ENCODE data around the gene DEFB131B.
"Not testable (repeated sequence)": the region's sequence is repeated elsewhere in the genome, so short reads cannot be mapped to it uniquely, and the experiment has no call there.

DEFB131B gene, protein sequence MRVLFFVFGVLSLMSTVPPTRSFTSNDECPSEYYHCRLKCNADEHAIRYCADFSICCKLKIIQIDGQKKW

DNA sequence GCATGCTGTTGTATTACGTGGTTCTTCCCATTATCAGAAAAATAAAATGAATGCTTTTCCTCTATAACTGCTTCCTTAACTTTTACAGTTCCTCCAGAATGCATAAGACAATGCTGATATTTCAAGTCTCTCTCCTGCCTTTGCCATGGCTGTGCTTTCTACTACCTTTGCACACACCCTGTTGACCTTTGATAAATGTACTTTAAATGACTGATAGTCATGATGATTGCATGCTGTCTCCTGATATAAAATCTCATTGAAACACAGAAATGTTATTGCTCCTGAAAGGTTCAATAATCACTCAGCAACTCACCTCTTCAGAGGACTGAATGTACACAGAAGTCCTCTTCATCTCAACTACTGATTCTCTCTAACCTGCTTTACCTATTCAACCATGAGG is at the start of gene DEFB131B:
Gene DEFB131B, plus strand, starts transcription at position 395 of the 400 bp plus-strand sequence. Its CDS starts 0 bp downstream, at position 395.
- DNase-seq: not testable (repeated sequence)

DNA sequence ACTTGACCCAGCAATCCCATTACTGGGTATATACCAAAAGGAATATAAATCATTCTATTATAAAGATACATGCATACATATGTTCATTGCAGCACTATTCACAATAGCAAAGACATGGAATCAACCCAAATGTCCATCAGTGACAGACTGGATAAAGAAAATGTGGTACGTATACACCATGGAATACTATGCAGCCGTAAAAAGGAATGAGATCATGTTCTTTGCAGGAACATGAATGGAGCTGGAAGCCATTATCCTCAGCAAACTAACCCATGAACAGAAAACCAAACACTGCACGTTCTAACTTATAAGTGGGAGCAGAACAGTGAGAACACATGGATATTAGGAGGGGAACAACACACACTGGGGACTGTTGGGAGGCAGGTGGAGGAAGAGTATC is 49.0 kb upstream of the DEFB131B start:
- DNase-seq: not testable (repeated sequence)

DNA sequence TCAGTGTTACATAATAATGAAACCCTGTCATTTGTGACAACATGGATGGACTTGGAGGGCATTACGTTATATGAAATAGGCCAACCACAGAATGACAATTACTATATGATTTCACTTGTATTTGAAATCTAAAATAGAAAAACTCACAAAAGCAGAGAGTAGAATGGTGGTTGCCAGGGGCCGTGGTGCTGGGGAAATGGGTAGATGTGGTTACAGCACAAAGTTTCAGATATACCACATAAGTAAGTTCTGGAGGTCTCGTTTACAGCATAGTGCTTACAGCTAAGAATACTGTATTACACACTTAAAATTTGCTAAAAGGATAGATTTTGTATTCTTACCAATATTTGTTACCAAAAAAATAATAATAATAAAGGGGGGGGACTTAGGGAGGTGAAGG is 48.6 kb upstream of the DEFB131B start:
- DNase-seq: not testable (repeated sequence)

DNA sequence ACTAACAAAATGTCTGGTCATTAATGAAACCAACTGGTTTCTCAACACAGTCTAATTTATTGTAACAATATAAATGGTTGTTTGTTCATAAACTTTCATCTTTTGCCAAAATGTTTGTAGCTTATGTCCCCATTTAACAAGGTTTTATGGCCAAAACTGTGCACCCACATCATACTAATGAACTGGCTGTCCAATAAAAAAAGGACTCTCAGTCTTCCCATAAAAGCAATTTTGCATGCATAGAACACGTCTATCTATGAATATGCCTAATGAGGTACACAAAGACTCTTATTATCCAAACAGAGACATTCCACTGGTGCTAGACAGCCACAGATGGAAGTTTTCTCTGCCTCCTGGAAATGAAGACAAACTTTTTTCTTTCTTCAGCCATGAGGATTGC is 45.4 kb upstream of the DEFB131B start, which contains the start of gene DEFB108B:
Gene DEFB108B, plus strand, starts transcription at position 390 of the 400 bp plus-strand sequence. Its CDS starts 0 bp downstream, at position 390.
- DNase-seq: not testable (repeated sequence)

DNA sequence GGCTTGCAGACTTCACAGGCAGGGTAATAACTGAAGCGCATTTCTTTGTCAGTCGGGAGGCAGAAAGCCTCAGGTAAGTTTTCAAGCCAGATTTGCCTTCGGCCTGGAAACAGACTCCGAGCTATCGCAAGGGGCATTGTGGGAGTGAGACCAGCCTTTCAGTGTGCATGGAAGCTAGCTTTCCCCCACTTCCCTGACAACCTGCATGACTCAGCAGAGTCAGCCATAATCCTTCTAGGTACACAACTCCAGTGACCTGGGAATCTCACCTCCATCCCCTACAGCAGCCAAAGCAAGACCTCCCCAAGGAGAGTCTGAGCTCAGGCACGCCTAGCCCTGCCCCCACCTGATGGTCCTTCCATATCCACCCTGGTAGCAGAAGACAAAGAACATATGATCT is 35.5 kb upstream of the DEFB131B start:
- not testable (repeated sequence) for DNase-seq

DNA sequence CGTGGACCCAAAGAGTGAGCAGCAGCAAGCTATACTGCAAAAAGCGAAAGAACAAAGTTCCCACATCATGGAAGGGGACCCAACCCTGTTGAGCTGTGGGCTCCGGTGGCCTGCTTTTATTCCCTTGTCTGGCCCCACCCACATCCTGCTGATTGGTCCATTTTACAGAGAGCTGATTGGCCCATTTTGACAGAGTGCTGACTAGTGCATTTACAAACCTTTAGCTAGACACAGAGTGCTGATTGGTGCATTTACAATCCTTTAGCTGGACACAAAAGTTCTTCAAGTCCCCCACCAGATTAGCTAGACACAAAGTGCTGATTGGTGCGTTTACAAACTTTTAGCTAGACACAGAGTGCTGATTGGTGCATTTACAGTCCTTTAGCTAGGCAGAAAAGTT is 34.9 kb upstream of the DEFB131B start:
- not testable (repeated sequence) for DNase-seq

DNA sequence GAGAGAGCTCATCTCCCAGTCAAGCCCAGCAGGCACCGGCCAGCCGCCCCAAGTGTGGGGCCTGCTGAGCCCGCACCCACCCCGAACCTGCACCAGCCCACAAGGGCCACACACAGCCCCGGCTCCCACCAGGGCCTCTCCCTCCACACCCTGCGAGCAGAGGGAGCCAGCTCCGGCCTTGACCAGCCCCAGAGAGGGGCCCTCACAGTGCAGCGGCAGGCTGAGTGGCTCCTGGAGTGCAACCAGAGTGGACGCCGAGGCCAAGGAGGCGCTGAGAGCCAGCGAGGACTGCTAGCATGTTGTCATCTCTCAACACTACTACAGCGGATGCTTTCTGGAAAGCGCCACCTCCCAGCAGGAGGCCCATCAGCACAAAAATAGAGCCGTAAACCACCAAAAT is 34.4 kb upstream of the DEFB131B start:
- DNase-seq: no peak

DNA sequence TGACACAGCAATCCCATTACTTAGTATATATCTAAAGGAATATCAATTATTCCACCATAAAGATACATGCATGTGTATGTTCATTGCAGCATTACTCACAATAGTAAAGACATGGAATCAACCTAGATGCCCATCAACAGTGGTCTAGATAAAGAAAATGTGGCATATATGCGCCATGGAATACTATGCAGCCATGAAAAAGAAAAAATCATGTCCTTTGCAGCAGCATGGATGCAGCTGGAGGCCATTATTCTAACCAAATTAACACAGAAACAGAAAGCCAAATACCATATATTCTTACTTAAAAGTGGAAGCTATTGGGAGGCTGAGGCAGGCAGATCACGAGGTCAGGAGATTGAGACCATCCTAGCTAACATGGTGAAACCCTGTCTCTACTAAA is 24.4 kb upstream of the DEFB131B start:
- DNase-seq: not testable (repeated sequence)

DNA sequence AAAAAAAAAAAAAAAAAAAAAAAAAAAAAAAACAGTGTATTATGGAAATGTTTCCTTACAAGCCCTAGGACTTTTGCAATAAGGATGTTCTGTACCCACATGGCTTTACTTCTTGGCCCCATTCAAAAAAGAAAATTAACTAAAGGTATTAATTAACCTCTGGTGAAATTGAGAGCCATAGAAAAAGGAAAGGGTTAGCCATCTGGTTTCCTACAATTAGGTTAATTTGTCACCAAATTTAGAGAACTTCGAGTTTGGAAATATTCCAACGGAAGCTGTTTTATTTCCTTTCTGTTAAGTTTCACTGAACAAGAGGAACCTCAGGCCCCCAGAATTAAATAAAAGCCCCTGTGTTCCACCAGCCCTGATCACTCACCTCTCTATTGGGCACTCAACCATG is 22.4 kb upstream of the DEFB131B start:
- DNase-seq: not testable (repeated sequence)

DNA sequence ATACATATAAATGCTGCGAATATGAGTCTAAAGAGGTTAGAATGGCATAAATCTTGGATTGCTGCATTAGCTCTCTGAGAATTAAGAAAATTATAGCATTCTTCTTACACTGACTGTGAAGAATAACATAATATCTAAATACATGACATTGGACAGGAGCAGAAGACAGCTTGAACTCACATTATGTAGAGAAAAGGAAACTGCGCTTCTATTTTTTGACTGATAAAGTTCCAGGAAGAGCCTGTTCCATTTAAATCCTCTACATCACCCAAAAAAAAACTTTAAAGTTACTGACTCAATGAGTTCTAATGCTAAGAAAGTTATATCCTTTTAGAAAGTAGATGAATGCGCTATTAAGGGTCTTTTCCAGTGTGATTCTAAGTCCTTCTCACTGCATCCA is 17.4 kb upstream of the DEFB131B start:
- DNase-seq: not testable (repeated sequence)

DNA sequence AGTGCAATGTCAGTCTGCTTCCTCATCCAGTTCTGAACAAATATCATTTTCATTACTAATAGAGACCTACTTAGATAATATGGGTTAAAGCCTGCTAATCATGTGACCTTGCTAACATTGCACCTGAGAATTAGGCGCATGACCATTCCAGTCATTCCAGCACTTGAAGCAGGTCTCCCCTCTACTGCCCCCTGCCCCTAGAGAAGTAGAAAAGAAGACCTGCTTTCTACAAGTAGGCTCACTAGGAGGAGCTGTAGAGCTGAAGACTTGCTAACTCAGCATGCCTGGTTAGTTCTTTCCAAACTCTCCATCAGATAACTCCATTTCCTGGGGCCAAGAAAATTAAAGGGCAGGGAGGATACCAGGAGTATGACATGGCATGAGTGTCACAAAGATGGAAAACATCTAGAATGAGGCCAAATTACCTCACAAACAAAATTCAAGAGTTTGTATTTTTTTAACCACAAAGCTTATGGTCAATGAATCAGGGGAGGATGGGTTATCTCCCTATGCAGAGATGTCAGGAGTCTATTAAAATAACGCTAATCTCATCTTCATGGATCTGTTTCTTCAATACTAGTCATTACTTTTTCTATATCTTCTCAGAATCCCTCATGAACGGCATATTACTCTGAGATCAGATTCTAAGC is 14.2 kb upstream of the DEFB131B start:
- DNase-seq: peak; percentile 9

DNA sequence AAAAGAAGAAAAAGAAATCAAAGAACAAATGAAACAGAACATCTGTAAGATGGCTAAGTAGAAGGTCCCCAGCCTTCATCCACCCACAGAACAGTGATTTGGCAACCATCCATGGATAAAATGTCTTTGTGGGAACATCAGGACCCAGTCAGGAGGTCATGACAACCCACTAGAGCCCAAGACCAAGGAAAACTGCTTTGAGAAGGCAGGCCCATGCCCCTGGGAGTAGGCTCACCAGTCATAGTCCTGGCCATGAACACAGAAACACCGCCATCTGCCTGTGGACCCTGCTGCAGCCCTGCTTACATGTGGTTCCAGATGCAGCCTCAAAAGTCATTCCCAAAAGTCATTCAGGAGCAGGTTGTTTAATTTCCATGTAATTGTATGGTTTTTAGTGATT is 11.0 kb upstream of the DEFB131B start:
- not testable (repeated sequence) for DNase-seq

DNA sequence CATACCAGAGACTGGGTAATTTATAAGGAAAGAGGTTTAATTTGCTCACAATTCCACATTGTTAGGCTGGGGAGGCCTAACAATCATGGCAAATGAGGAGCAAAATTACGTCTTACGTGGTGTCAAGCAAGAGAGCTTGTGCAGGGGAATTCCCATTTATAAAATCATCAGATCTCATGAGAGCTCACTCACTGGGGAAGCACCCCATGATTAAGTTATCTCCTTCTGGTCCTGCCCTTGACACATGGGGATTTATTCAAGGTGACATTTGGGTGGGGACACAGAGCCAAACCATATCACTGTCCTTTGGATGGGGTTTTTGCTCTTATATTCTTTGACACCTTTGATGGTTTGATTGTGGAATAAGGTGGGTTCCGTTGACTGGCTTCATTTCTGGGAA is 8.3 kb upstream of the DEFB131B start:
- not testable (repeated sequence) for DNase-seq

DNA sequence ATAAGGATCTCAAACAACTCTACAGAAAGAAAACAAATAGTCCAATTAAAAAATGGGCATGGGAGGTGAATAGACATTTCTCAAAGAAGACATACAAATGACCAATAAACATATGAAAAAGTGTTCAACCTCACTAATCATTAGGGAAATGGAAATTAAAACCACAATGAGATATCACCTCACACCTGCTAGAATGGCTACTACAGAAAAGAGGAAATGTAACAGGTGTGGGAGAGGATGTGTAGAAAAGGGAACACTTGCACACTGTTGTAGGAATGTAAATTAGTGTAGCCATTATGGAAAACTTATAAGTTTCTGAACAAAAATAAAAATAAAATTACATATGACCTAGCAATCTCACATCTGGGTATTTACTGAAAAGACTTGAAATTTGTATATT is 7.6 kb upstream of the DEFB131B start:
- DNase-seq: not testable (repeated sequence)

DNA sequence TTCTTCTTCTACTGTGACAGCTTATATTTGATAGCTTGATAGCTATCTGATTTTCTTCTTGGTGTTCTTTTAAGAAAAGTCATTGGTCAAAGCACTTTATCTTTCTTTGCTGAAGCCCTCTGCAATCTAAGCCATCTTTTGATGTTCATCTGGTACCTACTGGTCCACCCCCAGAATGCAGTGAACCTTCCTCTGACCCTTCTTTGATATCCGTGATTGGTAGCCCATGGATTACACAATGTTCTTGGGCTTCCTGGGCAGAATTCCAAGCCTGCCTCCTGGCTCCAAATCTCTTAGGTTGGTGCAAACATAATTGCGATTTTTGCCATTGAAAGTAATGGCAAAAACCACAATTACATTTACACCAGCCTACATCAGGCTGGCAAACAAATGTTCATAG is 2.0 kb upstream of the DEFB131B start:
- not testable (repeated sequence) for DNase-seq

DNA sequence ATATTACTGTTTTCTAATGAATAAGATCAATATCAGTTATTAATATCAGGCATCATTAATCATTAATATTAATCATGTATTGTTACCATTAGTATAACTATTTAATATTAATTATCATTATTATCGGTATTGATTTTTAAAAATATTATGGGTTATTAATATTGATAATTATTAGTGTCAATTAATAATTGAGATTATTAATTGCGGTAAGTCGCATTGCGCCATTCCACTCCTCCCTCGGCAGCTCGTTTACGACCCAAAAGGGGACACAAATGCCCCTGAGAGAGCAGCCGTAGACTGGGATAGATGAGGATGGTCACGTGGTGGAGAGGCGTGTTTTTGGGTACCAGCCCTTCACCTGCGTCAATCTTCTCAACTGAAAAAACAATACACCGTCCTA is 7.6 kb downstream of the DEFB131B start:
- not testable (repeated sequence) for DNase-seq

DNA sequence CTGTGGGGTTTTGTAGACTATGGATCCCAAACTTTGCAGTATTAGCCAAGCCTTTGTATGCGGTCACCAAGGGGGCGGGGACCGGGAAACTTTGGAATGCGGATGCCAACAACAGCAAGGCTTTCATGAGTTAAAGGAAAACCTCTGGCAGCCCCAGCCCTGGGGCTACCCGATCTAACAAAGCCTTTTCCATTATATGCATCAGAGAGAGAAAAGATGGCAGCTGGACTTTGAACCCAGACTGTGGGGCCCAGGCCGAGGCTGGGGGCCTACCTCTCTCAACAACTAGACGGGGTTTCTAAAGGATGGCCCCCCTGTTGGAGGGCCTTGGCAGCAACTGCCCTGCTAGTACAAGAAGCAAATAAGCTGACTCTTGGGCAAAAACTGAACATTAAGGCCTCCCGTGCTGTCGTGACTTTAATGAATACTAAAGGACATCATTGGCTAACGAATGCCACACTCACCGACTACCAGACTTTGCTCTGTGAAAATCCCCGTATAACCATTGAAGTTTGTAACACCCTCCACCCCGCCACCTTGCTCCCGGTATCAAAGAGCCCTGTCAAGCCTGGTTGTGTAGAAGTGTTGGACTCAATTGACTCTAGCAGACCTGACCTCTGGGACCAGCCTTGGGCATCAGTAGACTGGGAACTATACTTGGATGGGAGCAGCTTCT is 10.2 kb downstream of the DEFB131B start:
- not testable (repeated sequence) for DNase-seq

DNA sequence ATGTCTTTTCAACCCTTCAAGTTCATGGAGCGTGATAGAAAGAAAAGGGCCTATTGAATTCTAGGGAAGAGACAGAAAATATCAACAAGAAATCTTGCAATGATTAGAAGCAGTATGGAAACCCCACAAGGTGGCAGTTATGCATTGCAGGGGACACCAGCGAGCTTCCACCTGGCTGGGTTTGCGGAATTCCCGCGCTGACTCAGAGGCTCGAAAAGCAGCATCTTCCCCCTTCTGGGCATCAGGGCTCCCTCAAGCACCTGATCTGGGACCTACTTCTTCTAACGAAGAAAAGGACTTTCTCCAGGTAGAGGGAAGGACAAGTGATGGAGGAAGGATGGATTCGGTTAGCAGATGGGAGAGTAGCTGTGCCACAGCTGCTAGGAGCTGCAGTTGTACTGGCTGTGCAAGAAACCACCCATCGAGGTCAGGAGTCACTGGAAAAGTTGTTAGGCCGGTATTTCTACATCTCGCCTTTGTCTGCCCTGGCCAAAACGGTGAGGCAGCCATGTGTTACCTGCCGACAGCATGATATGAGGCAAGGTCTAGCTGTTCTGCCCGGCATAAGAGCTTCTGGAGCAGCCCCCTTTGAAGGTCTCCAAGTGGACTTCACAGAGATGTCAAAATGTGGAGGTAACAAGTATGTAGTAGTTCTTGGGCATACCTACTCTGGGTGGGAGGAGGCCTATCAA is 11.1 kb downstream of the DEFB131B start:
- DNase-seq: not testable (repeated sequence)

DNA sequence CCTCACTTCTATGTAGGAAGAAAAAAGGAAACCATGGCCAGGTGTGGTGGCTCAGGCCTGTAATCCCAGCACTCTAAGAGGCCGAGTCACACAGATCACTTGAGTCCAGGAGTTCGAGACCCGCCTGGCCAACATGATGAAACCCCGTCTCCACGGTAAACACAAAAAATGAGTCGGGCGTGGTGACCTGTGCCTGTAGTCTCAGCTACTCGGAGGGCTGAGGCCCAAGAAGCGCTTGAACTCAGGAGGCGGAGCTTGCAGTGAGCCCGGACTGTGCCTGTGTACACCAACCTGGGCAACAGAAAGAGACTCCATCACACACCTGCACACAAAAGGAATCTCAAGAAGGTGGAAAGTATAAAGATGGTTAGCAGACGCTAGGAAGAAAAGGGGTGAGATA is 17.7 kb downstream of the DEFB131B start:
- no peak for DNase-seq

DNA sequence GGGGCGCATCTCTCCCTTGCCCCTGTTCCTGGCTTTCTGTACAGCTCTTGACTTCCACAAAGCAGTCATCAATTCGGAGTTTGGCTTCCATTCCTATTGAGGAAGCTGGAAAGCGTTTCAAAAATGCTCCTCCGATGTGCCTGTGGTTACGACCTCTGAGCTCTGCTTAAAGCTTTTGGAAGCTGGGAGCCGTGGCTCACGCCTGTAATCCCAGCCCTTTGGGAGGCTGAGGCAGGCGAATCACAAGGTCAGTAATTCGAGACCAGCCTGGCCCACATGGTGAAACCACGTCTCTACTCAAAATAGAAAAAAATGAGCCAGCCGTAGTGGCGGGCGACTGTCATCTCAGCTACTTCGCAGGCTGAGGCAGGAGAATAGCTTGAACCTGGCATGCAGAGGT is 22.9 kb downstream of the DEFB131B start:
- not testable (repeated sequence) for DNase-seq

DNA sequence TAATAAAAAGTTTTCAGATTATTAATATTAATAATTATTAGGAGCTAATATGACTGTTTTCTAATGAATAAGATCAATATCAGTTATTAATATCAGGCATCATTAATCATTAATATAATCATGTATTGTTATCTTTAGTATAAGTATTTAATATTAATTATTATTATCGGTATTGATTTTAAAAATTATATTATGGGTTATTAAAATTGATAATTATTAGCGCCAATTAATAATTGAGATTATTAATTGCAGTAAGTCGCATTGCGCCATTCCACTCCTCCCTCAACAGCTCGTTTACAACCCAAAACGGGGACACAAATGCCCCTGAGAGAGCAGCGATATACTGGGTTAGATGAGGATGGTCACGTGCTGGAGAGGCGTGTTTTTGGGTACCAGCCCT is 30.0 kb downstream of the DEFB131B start:
- DNase-seq: no peak

DNA sequence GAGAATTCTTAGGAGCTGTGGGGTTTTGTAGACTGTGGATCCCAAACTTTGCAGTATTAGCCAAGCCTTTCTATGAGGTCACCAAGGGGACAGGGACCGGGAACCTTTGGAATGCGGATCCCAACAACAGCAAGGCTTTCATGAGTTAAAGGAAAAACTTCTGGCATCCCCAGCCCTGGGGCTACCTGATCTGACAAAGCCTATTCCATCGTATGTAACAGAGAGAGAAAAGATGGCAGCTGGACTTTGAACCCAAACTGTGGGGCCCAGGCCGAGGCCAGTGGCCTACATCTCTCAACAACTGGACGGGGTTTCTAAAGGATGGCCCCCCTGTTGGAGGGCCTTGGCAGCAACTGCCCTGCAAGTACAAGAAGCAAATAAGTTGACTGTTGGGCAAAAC is 32.5 kb downstream of the DEFB131B start:
- not testable (repeated sequence) for DNase-seq

DNA sequence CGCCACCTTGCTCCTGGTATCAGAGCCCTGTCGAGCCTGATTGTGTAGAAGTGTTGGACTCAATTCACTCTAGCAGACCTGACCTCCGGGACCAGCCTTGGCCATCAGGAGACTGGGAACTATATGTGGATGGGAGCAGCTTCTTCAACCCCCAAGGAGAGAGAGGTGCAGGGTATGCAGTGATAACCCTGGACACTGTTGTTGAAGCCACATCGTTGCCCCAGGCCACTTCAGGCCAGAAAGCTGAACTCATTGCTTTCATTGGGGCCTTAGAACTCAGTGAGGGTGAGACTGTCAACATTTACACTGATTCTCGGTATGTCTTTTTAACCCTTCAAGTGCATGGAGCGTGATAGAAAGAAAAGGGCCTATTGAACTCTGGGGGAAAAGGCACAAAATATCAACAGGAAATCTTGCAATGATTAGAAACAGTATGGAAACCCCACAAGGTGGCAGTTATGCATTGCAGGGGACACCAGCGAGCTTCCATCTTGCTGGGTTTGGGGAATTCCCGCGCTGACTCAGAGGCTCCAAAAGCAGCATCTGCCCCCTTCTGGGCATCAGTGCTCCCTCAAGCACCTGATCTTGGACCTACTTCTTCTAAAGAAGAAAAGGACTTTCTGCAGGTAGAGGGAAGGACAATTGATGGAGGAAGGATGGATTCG is 33.2 kb downstream of the DEFB131B start:
- not testable (repeated sequence) for DNase-seq
